NCI-H446 (cell line): ENCODE results near the gene GLI2.

Experiments used
- DNase-seq, 2 experiments: peaks; one replicate each; lab custom pipeline; 2025; lab: John Stamatoyannopoulos, UW

GLI2 gene

DNA sequence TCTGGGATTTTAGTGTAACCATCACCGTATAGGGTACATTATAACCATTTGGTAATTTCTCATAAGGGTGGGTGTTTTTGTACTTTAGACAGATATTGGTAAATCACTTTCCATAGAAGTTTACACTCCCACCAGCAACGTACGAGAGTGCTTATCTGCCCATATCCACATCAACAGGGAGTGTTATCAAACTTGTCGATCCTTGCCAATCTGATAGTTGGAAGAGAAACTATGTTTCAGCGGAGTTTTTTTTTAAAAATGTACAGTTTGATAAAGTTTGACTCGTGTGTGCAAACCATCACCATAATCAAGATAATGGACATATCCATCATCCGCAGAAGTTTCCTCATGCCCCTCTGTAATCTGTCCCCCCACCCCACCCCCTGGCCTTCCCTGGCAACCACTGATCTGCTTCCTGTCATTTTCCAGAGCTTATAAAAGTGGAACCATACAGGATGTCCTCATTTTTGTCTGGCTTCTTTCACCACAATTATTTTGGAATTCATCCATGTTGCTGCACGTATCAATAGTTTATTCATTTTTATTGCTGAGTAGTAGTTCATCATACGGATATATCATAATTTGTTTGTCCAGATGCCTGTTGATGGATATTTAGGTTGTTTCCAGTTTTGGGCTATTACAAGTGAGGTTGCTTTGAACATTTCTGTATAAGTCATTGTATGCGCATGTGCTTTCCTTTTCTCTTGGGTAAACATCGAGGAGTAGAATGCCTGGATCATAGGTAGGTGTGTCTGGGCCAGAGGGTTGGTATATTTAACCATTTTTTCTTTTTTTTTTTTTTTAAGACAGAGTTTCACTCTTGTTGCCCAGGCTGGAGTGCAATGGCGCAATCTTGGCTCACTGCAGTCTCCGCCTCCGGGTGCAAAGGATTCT, 18.6 kb downstream of the GLI2 start:
- no peak for DNase-seq

DNA sequence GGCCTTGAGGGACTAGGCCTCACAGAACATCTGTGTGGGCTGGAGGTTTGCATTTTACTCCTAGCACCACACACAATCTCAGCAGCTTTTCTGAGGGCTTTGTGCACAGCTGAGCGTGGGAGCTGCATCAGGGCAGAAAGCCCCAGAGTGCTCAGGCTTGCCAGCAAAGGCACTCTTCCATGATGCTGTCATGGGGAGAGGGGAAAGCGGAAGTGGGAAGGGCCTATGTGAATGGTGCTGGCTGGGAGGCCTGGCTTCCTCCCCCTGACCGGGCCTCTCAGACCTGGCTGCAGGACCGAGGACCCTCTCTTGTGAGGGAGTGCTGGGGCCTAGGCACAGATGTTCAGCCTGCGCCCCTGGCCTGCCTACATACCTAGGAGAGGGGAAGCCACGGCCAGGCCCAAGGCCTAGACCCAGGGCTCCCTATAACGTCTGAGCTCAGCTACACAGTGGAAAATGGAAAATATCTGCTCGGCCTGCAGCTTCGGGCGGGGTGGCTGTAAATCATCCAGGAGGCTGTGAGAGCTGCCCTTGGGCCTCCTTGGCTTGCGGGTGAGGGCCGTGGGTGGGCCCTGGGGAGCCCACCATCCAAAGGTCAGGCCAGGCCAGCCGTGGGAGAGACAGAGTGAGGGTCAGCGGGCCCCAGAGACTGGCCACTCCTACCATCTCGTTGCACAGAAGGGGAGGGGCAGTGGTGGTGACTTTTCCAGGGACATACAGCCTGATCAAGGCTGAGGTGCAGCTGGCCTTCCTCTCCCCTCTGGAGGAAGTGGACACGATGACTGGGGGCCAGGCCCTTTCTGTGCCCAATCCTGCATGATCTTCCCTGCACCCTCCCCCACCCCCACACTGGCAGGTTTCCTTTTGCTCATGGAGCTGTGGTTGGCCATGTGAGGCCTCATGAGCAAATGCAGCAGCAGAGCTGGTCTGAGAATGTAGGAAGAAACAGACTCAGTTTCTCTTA, 22.8 kb downstream of the GLI2 start:
- no peak for DNase-seq

DNA sequence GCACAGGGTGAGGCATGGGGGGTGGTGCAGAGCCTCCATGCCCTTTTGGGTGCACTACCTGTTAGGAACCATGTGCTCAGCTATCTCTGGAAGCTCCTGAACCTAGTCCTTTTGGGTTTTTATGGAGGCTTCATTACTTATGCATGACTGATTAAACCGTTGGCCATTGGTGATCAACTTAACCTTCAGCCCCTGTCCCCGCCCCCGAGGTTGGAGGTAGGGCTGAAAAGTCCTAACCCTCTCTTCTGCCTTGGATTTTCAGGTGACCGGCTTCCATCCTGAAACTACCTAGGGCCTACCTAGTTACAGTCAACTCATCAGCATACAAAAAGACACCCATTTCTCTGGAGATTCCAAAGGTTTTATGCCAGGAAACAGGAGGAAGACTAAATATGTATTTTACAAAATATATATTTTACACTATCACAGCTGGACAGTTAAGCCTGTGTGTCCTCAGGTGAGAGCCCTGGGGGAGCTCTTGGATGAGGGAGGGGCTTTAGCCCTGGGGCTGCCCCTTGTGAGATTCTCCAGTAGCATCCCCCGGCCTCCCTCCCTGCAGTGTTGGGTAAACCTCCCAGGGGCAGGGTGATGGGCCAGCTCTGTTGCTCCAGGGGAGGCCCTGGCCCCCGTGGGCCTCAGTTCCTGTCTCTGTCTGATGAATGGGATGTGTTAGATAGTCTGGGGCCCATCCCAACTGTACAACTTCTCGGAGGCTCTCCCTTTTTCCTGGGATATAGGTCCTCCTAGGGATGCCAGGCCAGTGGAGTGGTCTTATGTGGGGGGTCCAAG, 24.1 kb downstream of the GLI2 start:
- DNase-seq, result no peak

DNA sequence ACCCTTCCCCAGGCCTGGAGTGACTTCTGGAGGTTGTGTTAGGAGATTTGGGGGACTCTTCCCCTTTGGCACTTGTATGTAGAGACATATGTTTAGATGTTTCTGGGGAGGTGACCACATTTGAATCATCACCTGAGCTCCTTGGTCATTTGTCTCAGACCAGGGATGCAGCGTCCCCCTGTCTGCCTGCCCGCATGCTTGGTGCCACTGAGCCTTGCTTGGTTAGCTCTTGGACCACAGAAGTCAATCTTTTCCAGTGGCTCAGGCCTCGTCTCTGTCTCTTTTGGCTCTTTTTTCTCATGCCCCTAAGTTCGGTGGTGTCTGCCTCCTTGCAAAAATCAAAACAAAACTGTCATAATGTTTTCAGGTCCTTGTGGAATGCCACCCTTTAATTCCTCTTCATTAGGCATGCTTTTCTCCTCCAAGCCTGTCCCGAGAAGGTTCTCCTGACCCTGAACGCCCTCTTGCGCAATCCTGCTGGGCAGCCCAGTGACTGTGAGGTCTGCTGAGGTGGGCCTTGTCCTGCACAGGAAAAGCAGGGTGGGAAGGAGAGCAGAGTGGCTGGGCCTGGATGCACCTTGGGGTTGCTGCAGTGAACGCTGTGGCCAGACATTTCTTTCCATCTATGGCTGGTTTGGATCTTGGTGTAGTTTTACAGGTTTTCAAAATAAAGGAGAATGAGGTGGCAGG, 24.9 kb downstream of the GLI2 start:
- no peak for DNase-seq

DNA sequence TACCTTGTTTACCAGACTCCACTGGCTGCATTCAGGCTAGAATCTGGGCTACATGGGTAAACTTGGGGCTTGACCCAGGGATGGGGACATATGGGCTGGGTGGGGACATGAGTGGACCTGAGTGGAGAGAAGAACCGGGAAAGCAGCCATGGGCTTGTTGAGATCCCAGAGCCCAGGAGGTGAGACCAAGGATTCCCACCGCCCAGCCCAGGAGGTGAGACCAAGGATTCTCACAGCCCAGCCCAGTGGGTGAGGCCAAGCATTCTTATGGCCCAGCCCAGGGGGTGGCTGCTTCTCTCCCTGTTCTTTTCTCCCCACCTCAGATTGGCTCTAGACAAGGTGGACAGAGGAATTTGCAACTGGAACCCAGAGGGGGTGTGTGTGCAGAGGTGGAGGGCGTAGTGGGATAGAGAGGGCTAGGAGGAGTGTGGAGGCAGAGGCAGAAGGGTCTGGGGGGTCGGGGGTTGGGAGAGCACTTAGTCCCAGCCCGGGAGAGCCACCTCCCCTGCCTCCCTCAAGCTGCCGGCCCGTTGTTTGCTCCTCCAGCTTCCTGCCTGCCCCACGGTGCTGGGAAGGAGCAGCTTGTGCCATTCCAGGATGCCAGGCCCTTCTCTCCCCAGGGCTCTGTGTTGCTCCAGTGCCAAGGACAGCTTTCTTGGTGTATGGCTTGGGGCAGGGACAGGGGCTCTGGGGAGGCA, 25.6 kb downstream of the GLI2 start:
- DNase-seq, result no peak

DNA sequence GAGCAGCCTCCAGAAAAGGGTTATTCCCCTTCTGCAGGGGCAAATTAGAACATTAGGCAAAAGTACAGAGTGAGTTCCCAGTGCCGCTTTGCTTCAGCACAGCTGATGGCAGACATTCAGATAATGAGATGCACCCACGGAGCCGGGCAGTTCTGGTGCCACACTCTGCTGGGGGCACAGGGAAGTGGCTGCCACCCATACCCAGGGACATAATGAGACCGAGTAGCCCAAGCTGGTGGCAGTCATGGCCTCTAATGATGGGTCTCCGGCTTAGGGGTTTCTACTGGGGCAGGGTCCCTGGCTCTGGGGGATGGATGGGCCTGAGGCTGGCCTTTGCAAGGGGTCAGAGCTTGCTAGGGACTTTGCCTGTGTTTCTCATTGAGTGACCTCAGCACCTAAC, 26.2 kb downstream of the GLI2 start:
- DNase-seq, result no peak

DNA sequence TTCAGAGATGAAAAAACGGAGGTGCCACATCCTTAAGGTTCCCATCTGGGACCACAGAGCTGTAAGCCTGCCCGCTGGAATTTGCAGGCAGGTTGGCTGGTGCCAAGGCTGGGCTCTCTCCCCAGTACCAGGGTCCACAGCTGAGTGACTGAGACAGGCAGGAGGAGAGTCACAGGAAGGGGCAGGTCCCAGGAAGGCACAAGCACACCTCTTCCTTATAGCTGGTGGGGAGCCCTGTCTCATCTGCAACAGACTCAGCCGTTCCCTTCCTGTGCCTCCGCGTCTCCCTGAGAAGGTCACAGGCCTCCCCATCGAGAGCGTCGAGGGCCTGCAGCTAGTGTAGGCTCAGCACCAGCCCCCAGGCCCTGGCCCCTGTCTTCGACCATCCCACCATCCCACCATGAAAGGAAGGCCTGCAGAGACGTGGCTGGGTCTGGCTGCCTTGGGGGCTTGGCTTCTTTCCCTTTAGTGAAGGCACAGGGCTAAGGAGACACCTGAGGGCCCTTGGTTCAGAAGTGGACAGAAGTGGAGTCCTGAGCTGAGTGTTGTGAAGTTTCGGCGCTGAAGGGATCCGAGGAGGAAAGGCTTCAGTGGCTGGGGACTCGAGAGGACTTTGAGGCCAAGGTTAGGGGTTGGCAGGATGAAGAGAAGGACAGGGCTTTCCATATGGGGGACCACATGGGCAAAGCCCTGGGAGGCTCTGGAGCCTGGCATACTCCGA, 26.8 kb downstream of the GLI2 start:
- DNase-seq, result no peak

DNA sequence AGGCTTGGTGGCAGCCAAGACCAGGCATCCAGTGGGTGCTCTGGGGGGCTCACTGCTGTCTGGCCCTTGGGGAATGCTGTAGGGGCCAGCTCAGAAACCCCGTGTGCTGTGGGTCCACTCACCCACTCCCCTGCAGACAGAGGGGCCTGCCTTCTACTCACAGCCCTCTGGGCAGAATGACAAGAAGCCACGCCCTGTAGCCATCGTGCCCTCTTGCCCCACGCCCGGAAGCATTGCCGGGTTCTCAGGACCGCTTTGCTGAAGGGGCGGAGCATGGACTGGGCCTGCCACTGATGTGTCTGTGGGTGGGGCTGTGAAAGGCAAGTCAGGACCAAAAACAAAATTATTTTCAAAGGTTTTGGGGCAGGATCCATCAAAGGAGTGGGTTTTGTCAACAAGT, 27.8 kb downstream of the GLI2 start:
- DNase-seq, result no peak

DNA sequence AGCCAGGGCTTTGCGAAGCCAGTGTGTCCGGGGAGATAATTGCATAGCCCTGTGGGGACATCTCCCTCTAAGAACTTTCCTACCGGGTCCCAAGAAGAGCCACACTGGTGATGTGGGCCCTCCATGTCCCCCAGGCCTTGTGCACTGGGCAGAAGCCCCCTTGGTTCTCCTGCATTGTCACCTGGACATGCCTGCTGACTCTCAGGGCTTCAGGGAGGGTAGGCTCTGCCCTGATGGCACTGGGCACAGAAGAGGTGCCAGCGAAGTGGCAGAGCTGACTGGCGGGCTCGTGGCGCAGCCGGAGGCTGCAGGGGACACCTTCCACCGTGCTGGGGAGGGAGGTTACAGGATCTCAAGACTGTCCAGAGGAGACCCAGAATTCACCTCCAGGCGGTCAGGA, 28.3 kb downstream of the GLI2 start:
- DNase-seq, result no peak

DNA sequence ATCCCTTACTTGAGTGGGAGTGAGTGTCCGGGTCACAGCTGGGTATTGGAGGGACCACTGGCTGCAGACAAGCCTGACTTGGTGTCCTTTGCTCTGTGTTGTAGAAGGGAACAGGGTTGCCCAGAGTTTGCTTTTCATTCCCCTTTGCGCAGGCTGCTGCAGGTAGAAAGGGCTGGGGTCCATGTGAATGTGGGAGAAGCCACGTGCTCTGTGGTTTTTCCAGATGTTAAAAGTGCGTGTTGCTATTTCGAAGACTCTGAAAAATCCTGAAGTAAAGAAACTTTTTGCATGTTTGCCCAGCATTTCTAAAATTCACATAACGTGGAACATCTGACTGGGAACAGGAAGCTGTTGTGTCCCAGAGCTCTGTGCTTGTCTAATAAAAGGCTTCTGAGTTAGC, 28.8 kb downstream of the GLI2 start:
- no peak for DNase-seq

DNA sequence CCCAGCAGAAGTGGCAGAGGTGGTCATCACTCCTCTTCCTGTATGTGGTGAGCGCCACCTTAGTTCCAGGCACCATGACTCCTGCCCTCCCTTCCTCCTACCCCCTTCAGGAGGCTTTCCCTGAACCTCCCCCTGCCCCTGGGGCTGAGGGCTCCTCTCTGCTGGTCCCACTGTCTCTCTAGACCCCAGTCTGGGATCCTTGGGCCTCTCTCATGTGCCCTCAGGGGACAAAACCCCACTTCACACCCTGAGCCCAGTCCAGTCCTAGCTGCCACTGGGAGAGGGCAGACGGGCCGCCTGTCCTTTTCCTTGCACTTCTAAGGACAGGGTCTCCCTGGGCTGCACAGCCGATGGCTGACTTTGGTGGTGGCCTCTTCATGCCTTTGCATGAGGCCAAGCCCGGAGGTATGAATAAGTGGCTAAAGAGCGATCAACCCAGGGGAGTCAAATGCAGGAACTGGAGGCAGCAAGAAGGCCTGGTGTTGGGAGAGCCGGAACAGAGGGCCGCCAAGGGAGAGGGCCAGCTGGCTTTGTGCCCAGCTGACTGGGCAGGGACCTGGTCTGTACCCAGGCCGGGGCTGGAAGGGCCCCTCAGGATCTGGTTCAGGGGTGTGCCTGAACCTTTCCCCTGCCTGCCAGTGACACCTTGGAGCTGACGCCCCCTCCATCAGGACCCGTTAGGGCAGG, 29.5 kb downstream of the GLI2 start:
- no peak for DNase-seq

DNA sequence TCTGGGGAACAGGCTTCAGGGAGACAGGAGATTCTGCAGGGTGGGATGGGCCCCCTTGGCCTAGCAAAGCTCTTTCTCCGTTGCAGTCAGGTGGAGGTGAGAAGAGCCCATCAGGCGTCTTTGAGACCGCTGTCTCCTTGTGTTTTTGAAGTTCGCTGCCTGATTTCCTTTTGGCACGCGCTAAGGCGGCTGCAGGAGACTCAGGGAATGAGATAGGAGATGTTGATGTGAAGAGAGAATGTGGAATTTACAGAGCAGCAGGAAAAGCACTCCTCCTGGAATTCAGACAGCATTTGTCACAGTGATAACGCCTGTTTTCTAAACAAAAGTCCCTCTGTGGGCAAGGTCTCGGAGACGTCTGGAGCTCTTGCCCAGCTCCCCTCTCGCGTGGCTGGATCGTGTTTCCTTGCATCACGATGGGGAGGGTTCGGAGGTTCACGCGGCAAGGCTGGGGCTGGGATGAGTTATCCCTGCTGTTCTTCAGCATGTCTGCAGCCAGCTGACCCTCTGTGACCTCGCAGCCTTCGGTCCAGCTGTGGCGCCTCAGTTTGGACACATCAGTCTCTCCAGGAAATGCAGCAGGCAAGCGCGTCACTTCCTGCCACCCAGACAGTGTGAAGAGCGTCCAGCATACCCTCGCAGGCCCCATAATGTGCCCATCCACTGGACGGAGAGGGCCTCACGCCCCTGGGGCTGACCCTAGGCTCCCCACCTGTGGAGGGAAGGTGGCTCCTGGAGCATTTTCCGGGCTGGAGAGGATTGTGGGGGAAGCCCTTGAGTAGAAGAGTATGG, 30.2 kb downstream of the GLI2 start:
- no peak for DNase-seq

DNA sequence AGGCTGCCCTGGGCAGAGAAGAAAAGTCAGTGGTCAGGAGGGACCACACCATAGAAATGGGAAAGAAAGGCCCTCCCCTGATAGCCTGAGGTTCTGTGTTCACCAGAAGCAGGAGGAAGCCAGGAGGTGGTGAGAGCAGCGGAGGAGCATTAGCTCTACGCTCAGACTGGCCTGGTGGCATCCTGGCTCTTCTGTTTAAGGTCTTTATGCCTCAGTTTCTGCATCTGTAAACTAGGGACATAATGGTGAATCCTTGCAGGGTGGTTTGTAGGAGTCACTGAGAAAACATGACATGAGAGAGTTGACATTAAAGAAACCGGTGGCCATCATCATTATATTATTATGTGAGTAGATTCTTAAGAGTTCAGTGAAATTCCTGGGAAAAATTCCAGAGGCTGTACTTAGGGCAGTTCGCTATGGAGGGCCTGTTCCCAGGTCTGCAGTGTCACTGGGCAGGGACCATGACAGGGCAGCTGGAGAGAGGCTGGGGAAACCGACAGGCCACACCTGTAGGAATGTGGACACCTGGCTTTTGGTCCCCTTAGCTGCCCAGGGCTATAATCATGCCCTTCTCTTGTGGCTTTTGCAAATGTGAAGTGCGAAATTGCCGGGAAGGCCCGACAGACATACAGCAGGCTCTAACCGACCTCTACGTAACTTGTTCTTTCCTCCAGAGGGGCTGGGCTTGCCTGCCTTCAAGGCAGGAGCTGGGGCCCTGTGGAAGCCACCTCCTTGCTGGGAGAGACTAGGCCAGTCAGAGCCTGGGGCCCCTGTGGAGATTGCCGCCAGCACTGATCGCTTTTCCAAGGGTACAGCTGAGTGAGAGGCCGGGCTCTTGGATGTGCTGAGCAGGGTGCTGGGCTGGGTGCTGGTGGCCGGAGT, 31.0 kb downstream of the GLI2 start:
- no peak for DNase-seq

DNA sequence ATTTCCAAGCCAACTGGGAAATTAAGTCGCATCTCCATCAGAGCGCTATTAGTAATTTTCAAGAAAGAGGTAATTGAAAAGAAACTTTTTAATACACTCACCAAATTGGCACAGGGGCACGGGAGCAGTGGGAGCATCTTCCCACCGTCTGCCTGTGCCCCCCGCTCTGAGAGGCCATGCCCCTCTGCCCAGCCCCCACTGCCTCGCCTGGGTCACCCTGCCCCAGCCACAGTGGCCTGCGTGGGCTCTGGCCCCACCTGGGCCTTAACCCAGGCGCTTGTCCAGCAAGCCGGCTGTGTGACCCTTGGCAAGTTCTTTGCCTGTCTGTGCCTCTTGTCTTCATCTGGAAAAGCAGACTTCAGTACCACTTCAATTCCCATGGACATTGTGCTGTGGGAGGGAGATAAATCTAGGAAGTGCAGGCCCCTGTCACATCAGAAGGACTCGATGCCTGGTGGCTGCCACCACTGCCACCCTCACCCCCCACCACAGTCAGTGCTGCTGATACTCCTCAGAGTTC, 31.9 kb downstream of the GLI2 start:
- DNase-seq, result no peak

DNA sequence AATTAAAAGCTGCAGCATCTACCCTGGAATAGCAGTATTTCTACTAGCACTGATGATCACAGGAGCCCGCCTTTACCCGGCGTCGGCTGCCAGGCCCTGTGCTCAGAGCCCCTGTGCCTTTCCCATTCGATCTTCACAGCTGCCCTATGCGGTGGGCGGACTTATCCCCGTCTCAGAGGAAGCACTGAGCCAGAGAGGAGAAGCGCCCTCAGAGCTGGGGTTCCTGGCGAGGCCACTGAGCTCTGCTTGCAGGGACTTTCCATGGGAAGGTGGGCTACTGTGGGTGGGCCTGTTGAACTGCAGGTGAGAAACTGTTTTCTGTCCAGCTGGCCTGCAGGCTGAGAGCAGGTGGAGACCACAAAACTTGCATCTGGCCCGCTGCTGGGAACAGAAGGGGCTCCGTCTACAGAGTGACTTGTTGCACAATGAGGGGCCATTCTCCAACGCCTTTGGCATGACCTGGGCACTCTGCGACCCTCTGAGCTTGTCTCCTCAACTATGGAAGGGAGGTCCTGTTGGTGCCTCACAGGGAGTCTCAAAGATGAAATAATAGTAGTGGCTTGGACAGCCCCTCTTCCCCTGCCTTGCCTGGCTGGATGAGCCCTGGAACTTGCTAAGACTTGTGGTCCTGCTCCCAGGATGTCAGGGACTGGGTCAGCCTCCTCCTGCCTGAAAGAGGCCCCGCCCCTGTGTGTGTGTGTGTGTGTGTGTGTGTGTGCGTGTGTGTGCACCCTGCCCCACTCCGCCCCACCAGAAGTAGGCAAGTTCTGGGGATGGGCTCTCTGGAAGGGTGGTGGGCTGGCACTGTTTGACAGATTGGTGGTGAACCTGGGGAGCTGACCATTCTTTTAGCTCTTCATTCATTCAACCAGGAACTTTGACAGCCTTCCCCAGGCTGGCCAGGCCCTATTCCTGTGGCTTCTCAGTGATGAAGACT, 32.7 kb downstream of the GLI2 start:
- DNase-seq, result no peak

DNA sequence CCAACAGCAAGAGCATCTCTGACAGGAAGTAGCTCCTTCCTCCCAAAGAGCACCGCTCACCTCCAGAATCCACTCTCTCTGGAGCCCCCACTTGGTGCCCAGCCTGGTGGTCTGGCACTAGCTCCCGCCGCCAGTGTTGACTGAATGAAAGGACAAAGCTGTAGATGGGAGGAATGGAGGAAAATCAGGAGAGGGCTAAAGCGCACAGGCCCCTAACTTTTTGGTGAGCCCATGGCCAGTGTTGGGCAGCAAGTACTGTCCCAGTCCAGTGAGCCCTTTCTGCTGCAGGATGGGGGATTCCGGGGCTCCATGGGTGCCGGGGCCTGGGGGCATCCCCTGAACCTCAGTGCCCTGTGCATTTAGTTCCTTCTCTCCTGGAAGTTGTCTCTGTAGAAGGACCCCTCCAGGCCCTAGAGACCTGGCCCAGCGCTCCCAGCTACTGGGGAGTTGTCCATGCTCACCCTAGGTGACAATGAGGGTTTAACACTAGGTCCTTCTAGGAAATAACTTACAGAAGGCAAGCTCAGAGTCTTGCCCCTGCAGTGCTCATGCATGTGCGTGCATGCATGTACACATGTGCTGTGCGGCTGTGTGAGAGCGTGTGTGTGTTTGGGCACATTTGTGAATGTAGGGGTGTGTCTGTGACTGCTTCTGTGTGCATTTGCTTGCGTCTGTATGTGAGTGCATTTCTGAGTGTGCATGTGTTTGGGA, 33.6 kb downstream of the GLI2 start:
- no peak for DNase-seq
